HCT116 (cell line): Measurements from ENCODE around the gene ARHGEF39.

Experiments
- ATF3 ChIP-seq: IDR thresholded peaks from 2 replicates; pipeline ENCODE4 v1.6.1; 2012
- CTCF ChIP-seq, 3 experiments: fragments of 200-600 bp in 1 of 3; sonication (generic) in 1 of 3; IDR thresholded peaks in 2 of 3; conservative IDR thresholded peaks in 1 of 3; 2 replicates each; pipeline ENCODE4 v1.5.1; 2012 to 2017; ENCODE audit warnings: low read depth in 2 of 3, low read length in 2 of 3, antibody characterized with exemption in 1 of 3, borderline replicate concordance in 1 of 3, control low read depth in 1 of 3, mild to moderate bottlenecking in 1 of 3, mixed read lengths in 1 of 3, mixed run types in 1 of 3, moderate library complexity in 1 of 3; ENCODE audit not compliant: insufficient read depth in 1 of 3
- ELF1 ChIP-seq: IDR thresholded peaks from 2 replicates; pipeline ENCODE4 v1.6.1; 2012; ENCODE audit warnings: low read depth, borderline replicate concordance
- EZH2 ChIP-seq: fragments of 200-600 bp; sonication (generic); IDR thresholded peaks from 2 replicates; pipeline ENCODE4 v1.6.1; 2017; ENCODE audit warnings: antibody characterized with exemption, mixed run types
- EZH2phosphoT487 ChIP-seq: fragments of 200-600 bp; IDR thresholded peaks from 2 replicates; pipeline ENCODE4 v1.6.1; 2018; ENCODE audit warnings: antibody characterized with exemption, borderline replicate concordance
- FOSL1 ChIP-seq: IDR thresholded peaks from 2 replicates; pipeline ENCODE4 v1.6.1; 2012; ENCODE audit warnings: low read depth
- JUND ChIP-seq: IDR thresholded peaks from 2 replicates; pipeline ENCODE4 v1.6.1; 2012
- MAX ChIP-seq: IDR thresholded peaks from 2 replicates; pipeline ENCODE4 v1.6.1; 2012
- POLR2A ChIP-seq: IDR thresholded peaks from 2 replicates; pipeline ENCODE4 v1.7.0; 2011; ENCODE audit warnings: borderline replicate concordance; ENCODE audit not compliant: insufficient read depth, insufficient read length; ENCODE audit errors: extremely low read depth
- POLR2AphosphoS5 ChIP-seq: IDR thresholded peaks from 2 replicates; pipeline ENCODE4 v1.6.1; 2011; ENCODE audit warnings: mild to moderate bottlenecking, low read depth, low read length, moderate library complexity
- REST ChIP-seq: IDR thresholded peaks from 2 replicates; pipeline ENCODE4 v1.6.1; 2012; ENCODE audit warnings: low read depth
- YY1 ChIP-seq: IDR thresholded peaks from 2 replicates; pipeline ENCODE4 v1.6.1; 2011; ENCODE audit warnings: low read length, low read depth, moderate library complexity, mild to moderate bottlenecking; ENCODE audit not compliant: insufficient replicate concordance; ENCODE audit errors: extremely low read depth
- ZNF274 ChIP-seq: fragments of 200-500 bp; sonication (Bioruptor generic); IDR thresholded peaks from 2 replicates; pipeline ENCODE4 v1.6.1; 2014; ENCODE audit warnings: mild to moderate bottlenecking, low read depth, low read length, inconsistent platforms

GRCh38 chr9:35700942-35701341 is 35.9 kb upstream of the ARHGEF39 start:
- TF ChIP-seq CTCF (IDR thresholded peaks at IDR 0.05 in 2 of 3, conservative IDR thresholded peaks at IDR 0.05 in 1 of 3; ENCODE audit: borderline replicate concordance in 1 of 3, insufficient read depth in 1 of 3, low read depth in 2 of 3, low read length in 2 of 3): no peak
- TF ChIP-seq EZH2: no peak
- TF ChIP-seq ZNF274: no peak
- no peak for TF ChIP-seq REST
- TF ChIP-seq POLR2AphosphoS5: no peak
- TF ChIP-seq ATF3: no peak
- TF ChIP-seq POLR2A: no peak
- TF ChIP-seq JUND: no peak
- no peak for TF ChIP-seq ELF1
- TF ChIP-seq EZH2phosphoT487: no peak
- no peak for TF ChIP-seq YY1
- TF ChIP-seq FOSL1: no peak
- TF ChIP-seq MAX: no peak
